GM18498 (cell line): ENCODE data around the gene CDC25C.
"Not testable (repeated sequence)": the region's sequence is repeated elsewhere in the genome, so short reads cannot be mapped to it uniquely, and the experiment has no call there.

Experiments
- ATAC-seq: cut with Tn5 transposase; IDR thresholded peaks from one replicate; pipeline ENCODE4 v1.9.1; 2021; ENCODE audit warnings: mild to moderate bottlenecking, moderate library complexity; ENCODE audit not compliant: unreplicated experiment

The CDC25C gene

GRCh38 chr5:138280915-138281314 lies 50.7 kb downstream of the CDC25C start:
- ATAC-seq: no peak

- no peak for ATAC-seq
Observed at GRCh38 chr5:138276402-138277054, 55.1 kb downstream of the CDC25C start.

- ATAC-seq: no peak
Observed at GRCh38 chr5:138275895-138276294, 55.7 kb downstream of the CDC25C start.

GRCh38 chr5:138275379-138275782 lies 56.2 kb downstream of the CDC25C start:
- no peak for ATAC-seq

- ATAC-seq: no peak
Observed at GRCh38 chr5:138274189-138274853, 57.3 kb downstream of the CDC25C start, which contains the start of gene GFRA3. GFRA3 (minus strand) TSS chr5:138274621; CDS start chr5:138274424, 197 bp downstream.

- ATAC-seq: no peak
Observed at GRCh38 chr5:138273834-138274188, 57.8 kb downstream of the CDC25C start.

- no peak for ATAC-seq
Observed at GRCh38 chr5:138272681-138273080, 58.9 kb downstream of the CDC25C start.

- no peak for ATAC-seq
Observed at GRCh38 chr5:138271281-138271680, 60.3 kb downstream of the CDC25C start.

- ATAC-seq: no peak
Observed at GRCh38 chr5:138264183-138264582, 67.4 kb downstream of the CDC25C start.

- no peak for ATAC-seq
Observed at GRCh38 chr5:138263581-138263980, 68.0 kb downstream of the CDC25C start.

- ATAC-seq: no peak
Observed at GRCh38 chr5:138258704-138259292, 72.8 kb downstream of the CDC25C start.

GRCh38 chr5:138257583-138257982 lies 74.0 kb downstream of the CDC25C start:
- no peak for ATAC-seq

GRCh38 chr5:138252944-138253343 lies 78.7 kb downstream of the CDC25C start:
- no peak for ATAC-seq

- not testable (repeated sequence) for ATAC-seq
Observed at GRCh38 chr5:138247800-138248199, 83.8 kb downstream of the CDC25C start.

- ATAC-seq: no peak
Observed at GRCh38 chr5:138246822-138247221, 84.8 kb downstream of the CDC25C start.

GRCh38 chr5:138246334-138246733 lies 85.3 kb downstream of the CDC25C start:
- ATAC-seq: no peak

- no peak for ATAC-seq
Observed at GRCh38 chr5:138245717-138246116, 85.9 kb downstream of the CDC25C start.

GRCh38 chr5:138243794-138244193 lies 87.8 kb downstream of the CDC25C start:
- no peak for ATAC-seq

- ATAC-seq: no peak
Observed at GRCh38 chr5:138241688-138242571, 89.7 kb downstream of the CDC25C start.

- ATAC-seq: no peak
Observed at GRCh38 chr5:138240650-138241385, 90.8 kb downstream of the CDC25C start.

- no peak for ATAC-seq
Observed at GRCh38 chr5:138238034-138238433, 93.6 kb downstream of the CDC25C start.
